Suprapubic skin (tissue), 4 donors: ENCODE data around the gene SPATA20. TPM values are rescaled to one million over a fixed set of nuclear protein-coding genes. Genes with fewer than 3 reads are reported as not detected.

Source experiments
- DNase-seq, 2 donors: peaks; one replicate each; pipeline ENCODE4 v3.0.0-alpha.2; 2019; ENCODE audit warnings: low spot score in 2 of 2
- H3K27ac ChIP-seq: fragments of 200-600 bp; sonication (generic); one replicate; pipeline ENCODE4 v1.5.1; 2019
- H3K27me3 ChIP-seq: fragments of 200-600 bp; sonication (generic); one replicate; pipeline ENCODE4 v1.5.1; 2019
- H3K36me3 ChIP-seq: fragments of 200-600 bp; sonication (generic); one replicate; pipeline ENCODE4 v1.5.1; 2019
- H3K4me1 ChIP-seq: fragments of 200-600 bp; sonication (generic); one replicate; pipeline ENCODE4 v1.5.1; 2019
- H3K4me3 ChIP-seq: fragments of 200-600 bp; sonication (generic); one replicate; pipeline ENCODE4 v1.5.1; 2019; ENCODE audit warnings: mild to moderate bottlenecking
- H3K9me3 ChIP-seq: fragments of 200-600 bp; sonication (generic); one replicate; pipeline ENCODE4 v1.5.1; 2019
- CTCF ChIP-seq, 2 donors: fragments of 200-600 bp in 1 of 2; fragments of 450-650 bp in 1 of 2; sonication (generic) in 1 of 2; IDR thresholded peaks; one replicate each; pipeline ENCODE4 v1.5.1; 2016 to 2019; ENCODE audit warnings: antibody characterized with exemption in 2 of 2, mild to moderate bottlenecking in 1 of 2, moderate library complexity in 1 of 2
- EP300 ChIP-seq: sonication (generic); formaldehyde crosslinking; IDR thresholded peaks from one replicate; pipeline ENCODE4 v1.6.1; 2017; ENCODE audit warnings: antibody characterized with exemption
- POLR2A ChIP-seq, 2 donors: fragments of 450-650 bp; IDR thresholded peaks; one replicate each; pipeline ENCODE4 v1.6.1; 2017; ENCODE audit warnings: antibody characterized with exemption in 2 of 2, mild to moderate bottlenecking in 2 of 2, moderate library complexity in 2 of 2
- POLR2AphosphoS5 ChIP-seq, 3 donors: sonication (generic); formaldehyde crosslinking; IDR thresholded peaks; one replicate each; pipeline ENCODE4 v1.6.1; 2017; ENCODE audit warnings: antibody characterized with exemption in 3 of 3
- WGBS: methylation state at CpG from one replicate; pipeline ENCODE4 v1.1.5; 2018; 5-methylcytosine and 5-hydroxymethylcytosine counted together
- total RNA-seq, 4 donors: library from RNA; depleted of rRNA; stranded (reverse); fragments of >200 nt; gene quantifications; one replicate each; pipeline ENCODE4 v1.1.0, GENCODE V29; 2016

Gene SPATA20
- total RNA-seq, 4 donors from 2014 or later: 36.5 to 75.4 (median 50.9) TPM

- H3K9me3 ChIP-seq: no peaks in the 10 kb centered on the region
- 92% methylated on average over 7 of the region's 9 CpGs for WGBS
These were observed 33.7 kb downstream of the SPATA20 start for GRCh38 chr17:50580646-50581045.

DNA sequence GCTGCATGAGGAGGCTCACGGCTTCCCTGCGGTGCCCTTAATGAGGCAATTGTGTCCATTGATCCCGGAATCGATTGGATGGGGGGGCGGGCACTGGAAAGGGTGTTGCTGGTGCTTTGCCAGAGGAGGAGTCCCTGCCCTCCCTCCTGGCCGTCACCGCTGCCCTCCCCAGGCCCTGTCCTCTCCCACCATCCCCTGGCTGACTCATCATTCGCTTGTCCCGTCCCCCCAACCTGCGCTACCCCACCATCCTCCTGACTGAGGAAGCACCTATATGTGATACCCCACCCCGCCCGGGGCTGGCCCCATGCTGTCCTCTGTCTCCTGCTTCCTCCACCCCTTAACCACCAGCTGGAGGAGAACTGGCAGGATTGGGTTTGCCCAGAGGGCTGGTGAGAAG, 34.3 kb downstream of the SPATA20 start:
- H3K27me3 ChIP-seq: peaks cover 9% of the 10 kb centered on the region

More at GRCh38 chr17:50580646-50581045, 33.7 kb downstream of the SPATA20 start:
- DNase-seq: no peak
- Histone ChIP-seq H3K36me3 (no peaks in the 10 kb centered on the region), H3K27ac (no peak overlapping the region), H3K4me3 (no peak overlapping the region), H3K27me3 (peaks cover 9% of the 10 kb centered on the region), H3K4me1 (no peaks in the 10 kb centered on the region)
- TF ChIP-seq EP300 (no peak), CTCF (IDR thresholded peaks at IDR 0.05) (no peak), POLR2AphosphoS5 (IDR thresholded peaks at IDR 0.05) (no peak), POLR2A (IDR thresholded peaks at IDR 0.05) (no peak)

DNA sequence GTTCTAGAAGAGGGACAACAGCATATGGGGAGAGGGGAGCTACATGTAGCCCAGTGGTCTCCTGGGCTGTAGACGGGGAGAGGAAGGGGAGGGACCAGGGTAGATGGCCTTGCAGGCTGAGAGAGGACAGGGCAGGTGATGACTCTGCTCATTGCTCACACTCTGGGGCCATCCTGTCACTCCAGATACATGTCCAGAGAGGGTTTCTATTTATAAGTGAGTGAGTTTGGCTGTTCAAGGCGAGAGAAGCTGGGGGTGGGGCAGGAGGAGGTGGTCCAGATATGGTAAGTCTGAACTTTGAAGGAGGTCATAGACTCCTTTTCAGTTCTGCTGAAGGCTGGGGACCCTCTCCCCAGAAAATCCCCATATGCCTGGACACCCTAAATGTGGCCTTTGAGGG, 35.8 kb downstream of the SPATA20 start:
- H3K9me3 ChIP-seq: no peaks in the 10 kb centered on the region
- H3K27me3 ChIP-seq: peaks cover 9% of the 10 kb centered on the region
- H3K4me3 ChIP-seq: no peak overlapping the region
- no peak overlapping the region for H3K27ac ChIP-seq
- H3K4me1 ChIP-seq: no peaks in the 10 kb centered on the region
- no peak for DNase-seq
- H3K36me3 ChIP-seq: no peaks in the 10 kb centered on the region
- WGBS: 93% methylated on average over 2 of the region's 2 CpGs
- TF ChIP-seq POLR2AphosphoS5 (IDR thresholded peaks at IDR 0.05): no peak
- TF ChIP-seq CTCF (IDR thresholded peaks at IDR 0.05): no peak
- no peak for TF ChIP-seq EP300
- TF ChIP-seq POLR2A (IDR thresholded peaks at IDR 0.05): no peak

More for the DNA sequence above, 34.3 kb downstream of the SPATA20 start:
- H3K4me3 ChIP-seq: no peak overlapping the region
- no peak overlapping the region for H3K27ac ChIP-seq
- no peaks in the 10 kb centered on the region for H3K9me3 ChIP-seq
- 94% methylated on average over 12 of the region's 12 CpGs for WGBS
- no peak for DNase-seq
- TF ChIP-seq CTCF (IDR thresholded peaks at IDR 0.05): no peak
- TF ChIP-seq POLR2A (IDR thresholded peaks at IDR 0.05): no peak
- TF ChIP-seq EP300: no peak
- TF ChIP-seq POLR2AphosphoS5 (IDR thresholded peaks at IDR 0.05): no peak
- no peaks in the 10 kb centered on the region for H3K4me1 ChIP-seq
- no peaks in the 10 kb centered on the region for H3K36me3 ChIP-seq

- WGBS: 71% methylated on average over 7 of the region's 7 CpGs
- Histone ChIP-seq H3K27me3 (peaks cover 9% of the 10 kb centered on the region), H3K36me3 (no peaks in the 10 kb centered on the region), H3K9me3 (no peaks in the 10 kb centered on the region), H3K4me1 (peaks cover under 1% of the 10 kb centered on the region), H3K27ac (no peak overlapping the region), H3K4me3 (no peak overlapping the region)
- TF ChIP-seq POLR2A (IDR thresholded peaks at IDR 0.05): no peak
- TF ChIP-seq EP300: no peak
- no peak for TF ChIP-seq CTCF (IDR thresholded peaks at IDR 0.05)
- TF ChIP-seq POLR2AphosphoS5 (IDR thresholded peaks at IDR 0.05): no peak
- DNase-seq: no peak
These were observed 36.7 kb downstream of the SPATA20 start for GRCh38 chr17:50583641-50584040.

- Histone ChIP-seq H3K4me1 (peaks cover 4% of the 10 kb centered on the region), H3K27me3 (peaks cover 9% of the 10 kb centered on the region), H3K27ac (no peak overlapping the region), H3K9me3 (no peaks in the 10 kb centered on the region), H3K36me3 (no peaks in the 10 kb centered on the region), H3K4me3 (no peak overlapping the region)
- no peak for DNase-seq
- 76% methylated on average over 4 of the region's 4 CpGs for WGBS
- TF ChIP-seq POLR2A (IDR thresholded peaks at IDR 0.05) (no peak), POLR2AphosphoS5 (IDR thresholded peaks at IDR 0.05) (no peak), CTCF (IDR thresholded peaks at IDR 0.05) (no peak), EP300 (no peak)
These were observed 37.1 kb downstream of the SPATA20 start for GRCh38 chr17:50584116-50584515.
